Occipital lobe (tissue), 2 donors: ENCODE results near the gene NOMO2. TPM values are rescaled to one million over a fixed set of nuclear protein-coding genes. Genes with fewer than 3 reads are reported as not detected.

Experiments
- small RNA-seq: library from RNA; depleted of rRNA; stranded (forward); fragments of <200 nt; gene quantifications from one replicate; pipeline ENCODE3, GENCODE V24; 2014
- total RNA-seq: library from RNA; depleted of rRNA; stranded (reverse); fragments of >200 nt; gene quantifications from one replicate; pipeline ENCODE4 v1.2.3, GENCODE V29; 2014

The NOMO2 gene
- total RNA-seq, 1 donor from 2014 or later, result 78.8 TPM

Small RNAs within 50 kb of the gene (small RNA-seq; reads per million reads assigned to genes)
- gene MIR3179-3, result not detected
- gene MIR3179-4, result not detected
- gene MIR3180-3, result not detected
- not detected for gene MIR3670-3
- gene MIR3670-4, result not detected
- gene MIR6770-3, result not detected
- gene RF00019, result not detected

Other genes with a start within 250 kb of the NOMO2 start
- gene NPIPA8, start 225.4 kb downstream of the NOMO2 start, total RNA-seq, result 1.4 TPM
- 2,037 TPM for gene RPS15A, start 228.2 kb upstream of the NOMO2 start, total RNA-seq
- gene ARL6IP1, start 239.5 kb upstream of the NOMO2 start, total RNA-seq, result 496 TPM